ENCODE data around the gene LENG1. TPM values are rescaled to one million over a fixed set of nuclear protein-coding genes. Genes with fewer than 3 reads are reported as not detected.

LENG1 gene
- total and polyA plus RNA-seq, 2 experiments from 2014 or later = 4.7 to 17.2 TPM

GRCh38 chr19:54165222-54165621 lies 5.7 kb upstream of the LENG1 start:
- Mint-ChIP-seq H3K36me3 (ENCODE audit: low read depth) (no peaks in the 10 kb centered on the region), H3K27ac (no peak overlapping the region), H3K9me3 (no peaks in the 10 kb centered on the region; the same call in 2 of the 3 replicates), H3K4me3 (no peak overlapping the region; the same call in 2 of the 3 replicates), H3K27me3 (ENCODE audit: insufficient read depth, low read depth, poor library complexity) (peaks cover 41% of the 10 kb centered on the region), H3K4me1 (peaks cover 30% of the 10 kb centered on the region)
- Histone ChIP-seq H3F3A (replicated peaks; ENCODE audit: low read depth) (peaks cover 22% of the 10 kb centered on the region), H3K27me3 (ENCODE audit: insufficient read depth) (peaks cover 7% of the 10 kb centered on the region; the same call in 1 of the 2 replicates), H3K27ac (ENCODE audit: low read depth) (no peak overlapping the region), H3K4me1 (ENCODE audit: insufficient read depth) (peaks cover 5% of the 10 kb centered on the region; the same call in 1 of the 2 replicates), H4K20me1 (replicated peaks; ENCODE audit: insufficient read depth) (peaks cover 2% of the 10 kb centered on the region; the same call in 1 of the 2 replicates), H3K36me3 (ENCODE audit: insufficient read depth) (no peaks in the 10 kb centered on the region), H3K9me2 (ENCODE audit: insufficient read depth) (no peaks in the 10 kb centered on the region), H3K4me2 (no peak overlapping the region), H2AFZ (no peak overlapping the region), H3K79me2 (replicated peaks; ENCODE audit: insufficient read depth) (no peaks in the 10 kb centered on the region), H3K4me3 (no peak overlapping the region)
- DNase-seq (ENCODE audit: low spot score) = peak; percentile 17
- TF ChIP-seq CREB1 (CRISPR knock-in tag; IDR thresholded peaks at IDR 0.05; ENCODE audit: low read depth) (no peak), STAT1 (IDR thresholded peaks at IDR 0.05; ENCODE audit: unreplicated experiment) (no peak), POLR2AphosphoS5 (IDR thresholded peaks at IDR 0.05; ENCODE audit: low read depth) (no peak), ZNF331 (CRISPR knock-in tag; IDR thresholded peaks at IDR 0.05; ENCODE audit: low read depth) (no peak), EZH2 (IDR thresholded peaks at IDR 0.05; ENCODE audit: low read depth, unreplicated experiment) (no peak), ETS1 (IDR thresholded peaks at IDR 0.05) (no peak), CTCF (conservative IDR thresholded peaks at IDR 0.05; ENCODE audit: low read depth in 2 of 2) (no peak), ZNF462 (CRISPR knock-in tag; IDR thresholded peaks at IDR 0.05) (no peak), ZNF114 (CRISPR knock-in tag; IDR thresholded peaks at IDR 0.05) (no peak), NANOG (IDR thresholded peaks at IDR 0.05; ENCODE audit: borderline replicate concordance) (no peak), EZH2phosphoT487 (IDR thresholded peaks at IDR 0.05; ENCODE audit: unreplicated experiment) (no peak), JUNB (IDR thresholded peaks at IDR 0.05; ENCODE audit: unreplicated experiment) (no peak), REST (IDR thresholded peaks at IDR 0.05; ENCODE audit: unreplicated experiment) (no peak)
- ATAC-seq = no peak

All from GM23338 (cell line).